CD4-positive, alpha-beta T cell (primary cell): ENCODE results near the gene ZNF410. TPM values are rescaled to one million over a fixed set of nuclear protein-coding genes. Genes with fewer than 3 reads are reported as not detected.

ENCODE experiments used
- ATAC-seq: fragments of 200-7000 bp; cut with Tn5 transposase; one replicate; pipeline ENCODE4 v1.10.0; 2022; ENCODE audit warnings: mild to moderate bottlenecking; ENCODE audit not compliant: poor library complexity
- CTCF ChIA-PET: fragments of 350-600 bp; sonication (Branson Sonifier 250); formaldehyde crosslinking; loops from one replicate; lab custom pipeline; 2021; ENCODE audit warnings: antibody characterized with exemption, inconsistent platforms; lab: Charles Lee
- POLR2A ChIA-PET: fragments of 350-600 bp; sonication (Branson Sonifier 250); formaldehyde crosslinking; loops from one replicate; lab custom pipeline; 2021; ENCODE audit warnings: antibody characterized with exemption, inconsistent platforms; lab: Charles Lee
- DNase-seq, 14 experiments: peaks; one replicate each; pipeline ENCODE4 v3.0.0-alpha.2; 2013 to 2020; ENCODE audit warnings: mixed read lengths in 2 of 14
- H3K27ac ChIP-seq, 2 donors: one replicate each; pipeline versions ENCODE4 v1.5.1 to v1.7.0; 2013; ENCODE audit warnings: low read length in 2 of 2, low read depth in 1 of 2, mild to moderate bottlenecking in 1 of 2
- H3K27me3 ChIP-seq, 2 experiments: 1 replicate in 1 of 2; 2 replicates in 1 of 2; pipeline versions ENCODE4 v1.6.1 to v1.7.0; 2013; ENCODE audit warnings: low read length in 2 of 2, control low read depth in 1 of 2, mild to moderate bottlenecking in 1 of 2, moderate library complexity in 1 of 2; ENCODE audit not compliant: insufficient read depth in 2 of 2, control insufficient read depth in 1 of 2
- H3K36me3 ChIP-seq: one replicate; pipeline ENCODE4 v1.6.1; 2013; ENCODE audit warnings: low read length, control low read depth; ENCODE audit not compliant: insufficient read depth
- H3K4me1 ChIP-seq: one replicate; pipeline ENCODE4 v1.6.1; 2013; ENCODE audit warnings: low read length, control low read depth; ENCODE audit not compliant: insufficient read depth
- H3K4me3 ChIP-seq: one replicate; pipeline ENCODE4 v1.5.1; 2013; ENCODE audit warnings: mild to moderate bottlenecking, low read length, moderate library complexity
- H3K9me3 ChIP-seq, 2 experiments: 1 replicate in 1 of 2; 2 replicates in 1 of 2; pipeline versions ENCODE4 v1.6.1 to v1.7.0; 2013; ENCODE audit warnings: low read length in 2 of 2, mild to moderate bottlenecking in 2 of 2, control low read depth in 1 of 2, moderate library complexity in 1 of 2; ENCODE audit not compliant: control insufficient read depth in 1 of 2, insufficient read depth in 1 of 2
- H3K27ac Mint-ChIP-seq: one replicate; pipeline ENCODE4 v1.8.0; 2020; ENCODE audit warnings: mixed read lengths
- H3K27me3 Mint-ChIP-seq: one replicate; pipeline ENCODE4 v1.8.0; 2021; ENCODE audit warnings: mixed read lengths
- H3K36me3 Mint-ChIP-seq: one replicate; pipeline ENCODE4 v1.8.0; 2021; ENCODE audit warnings: low read depth, mixed read lengths
- H3K4me1 Mint-ChIP-seq: one replicate; pipeline ENCODE4 v1.8.0; 2021; ENCODE audit warnings: low read depth, mixed read lengths
- H3K4me3 Mint-ChIP-seq: one replicate; pipeline ENCODE4 v1.8.0; 2020; ENCODE audit warnings: mild to moderate bottlenecking, mixed read lengths
- H3K9me3 Mint-ChIP-seq: one replicate; pipeline ENCODE4 v1.8.0; 2020; ENCODE audit warnings: mixed read lengths
- CTCF ChIP-seq: fragments of 200-600 bp; IDR thresholded peaks from one replicate; pipeline ENCODE4 v1.8.0; 2022; ENCODE audit warnings: antibody characterized with exemption, mild to moderate bottlenecking
- intact Hi-C, 2 experiments: fragments of 100-400 bp; cut with DNase I in 1 of 2; cut with micrococcal nuclease in 1 of 2; formaldehyde crosslinking; loops; one replicate each; pipeline versions ENCODE4 v1.15.1 to v1.9.0; 2023 to 2025; cut with DNase I, micrococcal nuclease
- total RNA-seq, 174 experiments: library from RNA in 2 of 174; stranded (reverse) in 2 of 174; gene quantifications; one replicate each; pipeline ENCODE4 v1.2.3 and lab custom pipeline; 2021 to 2026

The ZNF410 gene
- total RNA-seq, 2 experiments from 2014 or later, result 74.3 to 81.1 TPM

GRCh38 chr14:73977896-73978295 is 91.2 kb downstream of the ZNF410 start:
- Histone ChIP-seq H3K36me3 (no peaks in the 10 kb centered on the region), H3K4me1 (no peaks in the 10 kb centered on the region), H3K27ac (no peak overlapping the region), H3K27me3 (no peaks in the 10 kb centered on the region), H3K9me3 (no peaks in the 10 kb centered on the region), H3K4me3 (no peak overlapping the region)
- H3K36me3 Mint-ChIP-seq, result peaks cover 29% of the 10 kb centered on the region
- intact Hi-C loops, result no loop called here
- CTCF ChIA-PET, result no interaction called here
- H3K9me3 Mint-ChIP-seq, result no peaks in the 10 kb centered on the region
- no peak overlapping the region for H3K27ac Mint-ChIP-seq
- POLR2A ChIA-PET, result no interaction called here
- no peak for ATAC-seq
- H3K27me3 Mint-ChIP-seq, result no peaks in the 10 kb centered on the region
- no peak for TF ChIP-seq CTCF
- no peak overlapping the region for H3K4me3 Mint-ChIP-seq
- no peaks in the 10 kb centered on the region for H3K4me1 Mint-ChIP-seq
- DNase-seq, result no peak

Other genes starting within 250 kb of the ZNF410 start
- gene DNAL1, start 241.9 kb upstream of the ZNF410 start, total RNA-seq, result 1 to 10 TPM; 2.9 to 3.7 TPM
- 10 to 100 TPM; 52.6 to 55.9 TPM for gene PNMA1, start 172.5 kb upstream of the ZNF410 start, total RNA-seq
- gene PTGR2, start 35.0 kb upstream of the ZNF410 start, total RNA-seq, result 1 to 10 TPM in 1 of 2 experiments, under 1 TPM in 1; 0.70 to 1.1 TPM
- 1 to 10 TPM; 1.5 to 1.7 TPM for gene FAM161B, start 63.2 kb downstream of the ZNF410 start, total RNA-seq
- 10 to 100 TPM; 37.1 to 38.9 TPM for gene COQ6, start 63.4 kb downstream of the ZNF410 start, total RNA-seq
- 1 to 10 TPM; 5.5 to 7.1 TPM for gene ENTPD5, start 132.4 kb downstream of the ZNF410 start, total RNA-seq
- gene BBOF1, start 132.5 kb downstream of the ZNF410 start, total RNA-seq, result 1 to 10 TPM; 1.8 to 2.4 TPM
- 1 to 10 TPM; 5.3 to 6.2 TPM for gene ALDH6A1, start 197.6 kb downstream of the ZNF410 start, total RNA-seq
- 1 to 10 TPM; 5.4 to 6.8 TPM for gene LIN52, start 198.1 kb downstream of the ZNF410 start, total RNA-seq